Epithelial cell of proximal tubule (primary cell): Measurements from ENCODE around the gene BRAF. TPM values are rescaled to one million over a fixed set of nuclear protein-coding genes. Genes with fewer than 3 reads are reported as not detected.

Experiments used
- DNase-seq: peaks from one replicate; pipeline ENCODE4 v3.0.0-alpha.2; 2011; ENCODE audit warnings: low read depth
- H3K4me3 ChIP-seq: 2 replicates; pipeline ENCODE4 v1.5.1; 2011; ENCODE audit warnings: low read depth, mild to moderate bottlenecking, low read length
- total RNA-seq: library from RNA; depleted of rRNA; stranded (reverse); fragments of >200 nt; gene quantifications from 2 replicates; pipeline ENCODE4 v1.2.3, GENCODE V29; 2015
- TF ChIP-seq, protein P1 (sequence below): conservative IDR thresholded peaks from 2 replicates; pipeline ENCODE4 v1.5.1; 2012; ENCODE audit warnings: low read depth, mild to moderate bottlenecking, low read length

BRAF gene
- total RNA-seq, 1 donor from 2014 or later, result 7.3 TPM

DNA sequence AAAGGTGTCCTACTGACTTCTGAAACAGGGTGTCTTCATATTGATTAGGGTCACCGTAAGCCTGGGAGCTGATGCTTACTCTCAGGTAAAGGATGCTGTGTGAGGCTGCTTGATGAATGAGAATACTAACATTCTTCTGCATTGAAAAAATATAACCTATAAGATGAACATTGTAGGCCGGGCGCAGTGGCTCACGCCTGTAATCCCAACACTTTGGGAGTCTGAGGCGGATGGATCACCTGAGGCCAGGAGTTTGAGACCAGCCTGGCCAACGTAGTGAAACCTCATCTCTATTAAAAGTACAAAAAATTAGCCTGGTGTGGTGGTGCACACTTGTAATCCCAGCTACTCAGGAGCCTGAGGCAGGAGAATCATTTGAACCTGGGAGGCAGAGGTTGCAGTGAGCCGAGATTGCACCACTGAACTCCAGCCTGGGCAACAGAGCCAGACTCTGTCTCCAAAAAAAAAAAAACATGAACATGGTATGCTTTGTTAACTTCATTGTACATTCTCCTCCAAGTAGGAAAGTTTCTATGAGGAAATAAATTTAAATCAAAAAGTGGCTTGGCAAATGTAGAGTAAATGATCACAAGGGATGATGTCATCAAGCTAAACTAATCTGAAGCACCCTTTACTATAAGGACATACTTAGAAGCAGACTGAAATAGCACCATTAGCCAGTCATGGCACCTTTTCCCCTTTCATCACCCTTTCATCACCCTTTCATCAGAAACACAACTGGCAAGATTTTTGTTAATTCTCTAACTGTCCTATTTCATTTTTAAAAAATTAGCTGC is 1.5 kb upstream of the BRAF start:
- DNase-seq, result no peak
- TF ChIP-seq, protein P1, sequence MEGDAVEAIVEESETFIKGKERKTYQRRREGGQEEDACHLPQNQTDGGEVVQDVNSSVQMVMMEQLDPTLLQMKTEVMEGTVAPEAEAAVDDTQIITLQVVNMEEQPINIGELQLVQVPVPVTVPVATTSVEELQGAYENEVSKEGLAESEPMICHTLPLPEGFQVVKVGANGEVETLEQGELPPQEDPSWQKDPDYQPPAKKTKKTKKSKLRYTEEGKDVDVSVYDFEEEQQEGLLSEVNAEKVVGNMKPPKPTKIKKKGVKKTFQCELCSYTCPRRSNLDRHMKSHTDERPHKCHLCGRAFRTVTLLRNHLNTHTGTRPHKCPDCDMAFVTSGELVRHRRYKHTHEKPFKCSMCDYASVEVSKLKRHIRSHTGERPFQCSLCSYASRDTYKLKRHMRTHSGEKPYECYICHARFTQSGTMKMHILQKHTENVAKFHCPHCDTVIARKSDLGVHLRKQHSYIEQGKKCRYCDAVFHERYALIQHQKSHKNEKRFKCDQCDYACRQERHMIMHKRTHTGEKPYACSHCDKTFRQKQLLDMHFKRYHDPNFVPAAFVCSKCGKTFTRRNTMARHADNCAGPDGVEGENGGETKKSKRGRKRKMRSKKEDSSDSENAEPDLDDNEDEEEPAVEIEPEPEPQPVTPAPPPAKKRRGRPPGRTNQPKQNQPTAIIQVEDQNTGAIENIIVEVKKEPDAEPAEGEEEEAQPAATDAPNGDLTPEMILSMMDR, result no peak
- no peak overlapping the region for H3K4me3 ChIP-seq

DNA sequence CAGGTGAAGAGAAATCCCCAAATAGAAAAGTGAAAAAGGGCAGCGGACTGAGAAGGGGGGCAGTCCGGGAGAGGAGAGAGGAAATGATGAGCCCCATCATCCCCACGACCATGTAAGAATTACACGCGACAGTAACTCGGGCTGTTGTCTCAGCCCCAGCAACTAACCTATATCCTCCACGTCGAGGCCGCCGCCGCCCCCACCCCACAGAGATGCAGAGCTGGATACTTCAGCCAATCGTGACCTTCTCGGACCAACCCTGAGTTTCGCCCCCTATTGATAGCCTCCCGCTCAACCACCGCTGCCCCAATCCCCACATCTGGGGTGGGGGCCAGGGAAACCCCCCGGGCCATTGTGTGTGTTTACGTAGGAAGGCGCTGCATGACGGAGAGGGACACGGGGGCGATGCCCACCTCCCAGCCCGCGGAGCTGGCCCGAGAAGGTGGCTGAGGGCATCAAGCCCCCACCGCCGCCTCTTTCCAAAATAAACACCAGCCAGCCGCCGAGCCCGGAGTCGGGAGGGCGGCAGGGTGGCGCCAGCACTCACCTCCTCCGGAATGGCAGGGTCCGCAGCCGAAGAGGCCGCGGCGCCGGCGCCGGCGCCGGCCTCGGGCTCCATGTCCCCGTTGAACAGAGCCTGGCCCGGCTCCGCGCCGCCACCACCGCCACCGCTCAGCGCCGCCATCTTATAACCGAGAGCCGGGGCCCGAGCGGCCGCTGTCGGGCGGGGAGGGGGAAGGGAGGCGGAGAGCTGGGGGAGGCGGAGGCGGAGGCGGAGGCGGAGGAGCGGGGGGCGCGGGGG is 509 bp downstream of the BRAF start:
- no peak for DNase-seq
- peak overlapping the region; percentile 91 for H3K4me3 ChIP-seq
- TF ChIP-seq, protein P1, result peak; percentile 48

DNA sequence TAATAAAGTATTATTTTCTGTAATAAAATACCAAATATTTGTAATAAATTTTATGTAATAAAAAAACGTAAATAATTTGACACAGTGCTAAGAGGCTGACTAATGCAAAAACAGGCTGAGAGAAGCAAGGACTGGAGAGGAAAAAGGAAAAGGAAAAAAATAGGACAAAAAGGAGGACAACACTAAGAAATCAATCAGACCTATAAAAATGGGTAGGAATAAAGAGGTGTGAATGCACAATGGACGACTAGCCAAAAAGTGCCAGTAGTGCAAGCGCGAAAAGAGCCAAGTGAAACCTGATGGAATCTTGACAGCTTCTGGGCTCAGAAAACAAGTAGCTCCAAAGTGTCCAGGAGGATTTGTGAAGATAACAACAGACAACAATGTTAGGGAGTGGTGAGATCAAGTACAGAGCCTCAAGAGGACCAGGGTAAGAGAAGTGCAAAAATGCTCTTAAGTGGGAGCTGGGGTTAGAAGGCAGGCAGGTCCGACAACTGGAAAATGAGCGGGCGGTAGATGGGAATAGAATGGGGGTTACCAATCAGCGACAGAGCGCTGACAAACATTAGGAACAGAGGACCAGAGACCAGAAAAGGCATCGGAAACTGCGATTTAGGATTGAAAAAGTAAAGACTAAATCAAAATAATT is 1.2 kb downstream of the BRAF start:
- TF ChIP-seq, protein P1, result no peak
- no peak for DNase-seq
- H3K4me3 ChIP-seq, result peak overlapping the region; percentile 91

DNA sequence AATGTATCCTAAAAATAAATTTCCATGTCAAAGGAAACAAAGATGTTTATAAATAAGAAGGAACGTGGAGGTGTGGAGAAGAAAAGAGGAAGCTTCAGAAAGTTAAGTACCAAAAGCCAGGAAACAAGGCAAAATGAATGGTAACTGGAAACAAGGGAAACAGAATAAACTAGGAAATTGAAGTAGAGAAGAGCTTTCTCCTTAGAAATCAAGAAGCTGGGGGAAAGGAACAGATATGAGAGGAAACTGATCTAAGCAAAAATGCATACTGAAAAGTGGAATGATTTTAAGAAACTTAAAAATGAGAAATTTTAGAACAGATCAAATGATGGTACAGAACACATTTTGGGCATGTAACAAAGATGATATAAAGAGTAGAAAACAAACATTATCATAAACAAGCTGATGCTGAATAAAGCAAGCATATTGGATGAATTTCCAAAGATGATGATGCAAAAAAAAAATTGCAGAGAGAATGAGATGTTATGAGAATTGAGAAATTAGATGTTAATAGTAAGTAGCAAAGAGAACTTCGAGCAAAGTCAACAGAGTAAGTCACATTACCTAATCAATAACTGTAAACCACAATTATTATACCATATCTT is 1.9 kb downstream of the BRAF start:
- TF ChIP-seq, protein P1, result no peak
- DNase-seq, result no peak
- H3K4me3 ChIP-seq, result peak overlapping the region; percentile 91

DNA sequence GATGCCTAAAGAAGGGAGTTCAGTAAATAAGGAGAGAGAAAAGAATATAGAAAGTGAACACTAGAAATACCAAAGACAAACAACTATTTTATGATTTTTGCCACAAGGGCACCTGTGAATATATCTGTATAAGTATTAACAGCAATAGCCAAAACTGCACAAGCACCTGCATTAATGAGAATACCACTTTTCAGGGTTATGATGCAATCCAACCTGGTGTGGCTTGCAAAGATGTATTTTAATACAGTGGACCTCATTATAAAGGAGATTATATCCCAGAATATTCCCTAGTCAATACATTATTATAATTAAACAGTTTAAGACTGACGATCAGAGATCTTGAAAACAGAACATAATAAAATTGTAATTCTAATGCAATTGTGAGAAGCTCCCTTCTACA is 4.0 kb downstream of the BRAF start:
- DNase-seq, result no peak
- TF ChIP-seq, protein P1, result no peak
- no peak overlapping the region for H3K4me3 ChIP-seq

DNA sequence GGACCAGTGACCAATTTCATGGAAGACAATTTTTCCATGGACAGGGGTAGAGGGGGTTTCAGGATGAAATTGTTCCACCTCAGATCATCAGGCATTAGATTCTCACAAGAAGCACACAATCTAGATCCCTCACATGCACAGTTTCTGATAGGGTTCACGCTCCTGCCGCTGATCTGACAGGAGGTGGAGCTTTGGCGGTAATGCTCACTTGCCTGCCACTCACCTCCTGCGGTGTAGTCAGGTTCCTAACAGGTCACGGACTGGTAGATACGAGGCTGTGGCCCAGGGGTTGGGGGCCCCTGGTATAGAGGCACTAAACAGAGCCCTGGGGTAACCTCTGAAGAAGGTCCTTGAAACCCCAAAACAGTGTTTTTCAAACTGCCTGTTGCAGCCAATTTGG is 6.5 kb downstream of the BRAF start:
- TF ChIP-seq, protein P1, result no peak
- no peak for DNase-seq
- no peak overlapping the region for H3K4me3 ChIP-seq
